Left hindlimb (tissue), 1 donor: Measurements from ENCODE around the gene KIAA1191.
"Not testable (repeated sequence)": the region's sequence is repeated elsewhere in the genome, so short reads cannot be mapped to it uniquely, and the experiment has no call there.

Experiments
- DNase-seq: peaks from one replicate; pipeline ENCODE4 v3.0.0-alpha.2; 2018

Gene KIAA1191

DNA sequence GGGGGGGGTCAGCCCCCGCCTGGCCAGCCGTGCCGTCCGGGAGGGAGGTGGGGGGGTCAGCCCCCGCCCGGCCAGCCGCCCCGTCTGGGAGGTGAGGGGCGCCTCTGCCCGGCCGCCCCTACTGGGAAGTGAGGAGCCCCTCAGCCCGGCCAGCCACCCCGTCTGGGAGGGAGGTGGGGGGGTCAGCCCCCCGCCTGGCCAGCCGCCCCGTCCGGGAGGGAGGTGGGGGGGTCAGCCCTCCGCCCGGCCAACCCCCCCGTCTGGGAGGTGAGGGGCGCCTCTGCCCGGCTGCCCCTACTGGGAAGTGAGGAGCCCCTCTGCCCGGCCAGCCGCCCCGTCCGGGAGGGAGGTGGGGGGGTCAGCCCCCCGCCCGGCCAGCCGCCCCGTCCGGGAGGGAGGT is 56.2 kb downstream of the KIAA1191 start:
- not testable (repeated sequence) for DNase-seq
